Mesothelial cell of epicardium (in vitro differentiated cells): ENCODE results near the gene HOXB6. TPM values are rescaled to one million over a fixed set of nuclear protein-coding genes. Genes with fewer than 3 reads are reported as not detected.

Source experiments
- DNase-seq, 2 experiments: peaks; one replicate each; pipeline ENCODE4 v3.0.0; 2021; ENCODE audit warnings: low spot score in 2 of 2; ENCODE audit not compliant: unreplicated experiment in 2 of 2
- H3K27ac Mint-ChIP-seq: 2 replicates; pipeline ENCODE4 v1.8.0; 2021; ENCODE audit warnings: mixed read lengths
- H3K27me3 Mint-ChIP-seq: 2 replicates; pipeline ENCODE4 v1.8.0; 2021; ENCODE audit warnings: low read depth, mixed read lengths
- H3K36me3 Mint-ChIP-seq: 2 replicates; pipeline ENCODE4 v1.8.0; 2021; ENCODE audit warnings: mixed read lengths
- H3K4me1 Mint-ChIP-seq: 2 replicates; pipeline ENCODE4 v1.8.0; 2021; ENCODE audit warnings: mixed read lengths
- H3K4me3 Mint-ChIP-seq: 2 replicates; pipeline ENCODE4 v1.8.0; 2021; ENCODE audit warnings: mild to moderate bottlenecking, moderate library complexity, mixed read lengths
- H3K9me3 Mint-ChIP-seq: 2 replicates; pipeline ENCODE4 v1.8.0; 2021; ENCODE audit warnings: mixed read lengths
- total RNA-seq: library from RNA; stranded (reverse); gene quantifications from 3 replicates; pipeline ENCODE4 v1.2.1, GENCODE V29; 2021
- TF ChIP-seq, protein P1 (sequence below): fragments of 200-600 bp; sonication (generic); IDR thresholded peaks from one replicate; pipeline ENCODE4 v1.5.0; 2021; ENCODE audit warnings: antibody characterized with exemption; ENCODE audit not compliant: unreplicated experiment

Gene HOXB6
- total RNA-seq, 1 donor from 2014 or later: 59.7 TPM

DNA sequence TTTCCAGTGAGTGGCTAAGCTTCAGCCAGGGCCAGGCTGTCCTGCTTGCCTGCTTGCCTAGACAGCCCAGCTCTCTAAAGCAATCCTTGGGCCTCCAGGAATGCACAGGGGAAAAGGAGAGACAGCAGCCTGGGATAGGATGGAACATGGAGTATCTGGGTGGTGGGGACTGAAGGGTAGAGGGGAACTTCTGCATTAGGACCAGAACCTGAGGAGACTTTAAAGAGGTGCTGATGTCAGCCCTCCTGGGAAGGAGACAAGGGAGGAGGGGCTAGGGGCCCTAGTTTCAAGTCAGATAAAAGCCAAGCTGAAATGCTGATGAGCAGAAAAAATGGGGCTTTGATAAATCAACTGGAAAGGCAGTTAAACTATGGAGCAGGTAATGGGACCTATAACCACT, 4.2 kb upstream of the HOXB6 start:
- peak overlapping the region; percentile 87 for H3K4me3 Mint-ChIP-seq
- peaks cover 21% of the 10 kb centered on the region for H3K36me3 Mint-ChIP-seq
- peak overlapping the region; percentile 100 for H3K27ac Mint-ChIP-seq
- TF ChIP-seq, protein P1, sequence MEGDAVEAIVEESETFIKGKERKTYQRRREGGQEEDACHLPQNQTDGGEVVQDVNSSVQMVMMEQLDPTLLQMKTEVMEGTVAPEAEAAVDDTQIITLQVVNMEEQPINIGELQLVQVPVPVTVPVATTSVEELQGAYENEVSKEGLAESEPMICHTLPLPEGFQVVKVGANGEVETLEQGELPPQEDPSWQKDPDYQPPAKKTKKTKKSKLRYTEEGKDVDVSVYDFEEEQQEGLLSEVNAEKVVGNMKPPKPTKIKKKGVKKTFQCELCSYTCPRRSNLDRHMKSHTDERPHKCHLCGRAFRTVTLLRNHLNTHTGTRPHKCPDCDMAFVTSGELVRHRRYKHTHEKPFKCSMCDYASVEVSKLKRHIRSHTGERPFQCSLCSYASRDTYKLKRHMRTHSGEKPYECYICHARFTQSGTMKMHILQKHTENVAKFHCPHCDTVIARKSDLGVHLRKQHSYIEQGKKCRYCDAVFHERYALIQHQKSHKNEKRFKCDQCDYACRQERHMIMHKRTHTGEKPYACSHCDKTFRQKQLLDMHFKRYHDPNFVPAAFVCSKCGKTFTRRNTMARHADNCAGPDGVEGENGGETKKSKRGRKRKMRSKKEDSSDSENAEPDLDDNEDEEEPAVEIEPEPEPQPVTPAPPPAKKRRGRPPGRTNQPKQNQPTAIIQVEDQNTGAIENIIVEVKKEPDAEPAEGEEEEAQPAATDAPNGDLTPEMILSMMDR: no peak
- no peaks in the 10 kb centered on the region for H3K9me3 Mint-ChIP-seq
- H3K4me1 Mint-ChIP-seq: peaks cover 67% of the 10 kb centered on the region
- no peak for DNase-seq
- no peaks in the 10 kb centered on the region for H3K27me3 Mint-ChIP-seq

DNA sequence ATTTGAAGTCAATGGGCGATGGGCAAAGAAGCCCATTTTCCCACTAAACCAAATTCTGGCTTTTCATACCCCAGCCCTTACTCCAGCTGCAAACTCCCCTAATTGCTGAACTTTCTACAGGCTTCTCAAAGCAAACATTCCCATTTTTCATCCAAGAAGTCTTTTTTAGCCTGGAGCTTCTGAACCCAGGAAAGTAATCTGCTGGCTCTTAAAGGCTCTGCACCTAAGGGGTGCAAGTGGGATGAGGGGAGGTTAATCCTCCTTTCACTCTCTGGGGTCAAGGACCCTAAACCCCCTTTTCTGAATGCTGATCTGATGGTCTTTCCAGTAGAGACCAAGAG, 3.7 kb upstream of the HOXB6 start:
- Mint-ChIP-seq H3K4me3 (peak overlapping the region; percentile 87), H3K27me3 (no peaks in the 10 kb centered on the region), H3K36me3 (peaks cover 21% of the 10 kb centered on the region), H3K27ac (peak overlapping the region; percentile 100), H3K9me3 (no peaks in the 10 kb centered on the region), H3K4me1 (peaks cover 71% of the 10 kb centered on the region)
- TF ChIP-seq, protein P1: no peak
- no peak for DNase-seq

DNA sequence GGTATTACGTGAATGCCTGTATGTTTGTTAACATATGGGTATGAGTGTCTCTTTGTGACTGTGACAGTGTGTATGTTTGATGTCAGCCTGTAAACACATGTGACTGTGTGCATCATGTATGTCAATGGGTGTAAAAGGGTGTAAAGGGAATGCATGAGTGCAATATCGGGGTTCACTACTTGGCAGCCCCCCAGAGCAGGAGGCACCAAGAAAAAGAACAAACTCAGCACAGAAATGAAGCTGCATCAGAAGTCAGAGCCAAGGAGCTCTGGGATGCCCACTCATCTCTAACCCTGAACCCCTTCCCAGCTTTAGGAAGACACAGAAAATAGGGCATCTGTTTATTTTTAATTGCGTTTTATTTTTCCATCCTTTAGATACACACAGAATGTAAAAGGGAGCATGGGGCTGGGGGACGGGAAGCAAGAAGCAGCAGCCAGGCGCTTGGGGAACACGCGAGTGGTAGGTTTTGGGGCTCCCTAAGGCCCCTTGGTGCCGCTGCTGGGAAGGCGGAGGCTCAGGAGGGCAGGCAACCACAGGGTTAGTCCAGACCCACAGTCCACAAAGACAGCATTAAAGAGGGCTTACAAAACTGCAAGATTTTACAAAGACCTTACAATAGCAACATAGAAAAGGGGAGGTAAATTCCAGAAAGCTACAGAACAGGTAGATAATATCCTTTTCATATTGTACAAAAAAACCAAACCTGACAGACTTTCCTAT, 2.3 kb upstream of the HOXB6 start:
- no peaks in the 10 kb centered on the region for H3K27me3 Mint-ChIP-seq
- no peaks in the 10 kb centered on the region for H3K9me3 Mint-ChIP-seq
- H3K27ac Mint-ChIP-seq: peak overlapping the region; percentile 100
- TF ChIP-seq, protein P1: no peak
- H3K4me1 Mint-ChIP-seq: peaks cover 77% of the 10 kb centered on the region
- H3K4me3 Mint-ChIP-seq: peak overlapping the region; percentile 90
- no peak for DNase-seq
- H3K36me3 Mint-ChIP-seq: peaks cover 18% of the 10 kb centered on the region

DNA sequence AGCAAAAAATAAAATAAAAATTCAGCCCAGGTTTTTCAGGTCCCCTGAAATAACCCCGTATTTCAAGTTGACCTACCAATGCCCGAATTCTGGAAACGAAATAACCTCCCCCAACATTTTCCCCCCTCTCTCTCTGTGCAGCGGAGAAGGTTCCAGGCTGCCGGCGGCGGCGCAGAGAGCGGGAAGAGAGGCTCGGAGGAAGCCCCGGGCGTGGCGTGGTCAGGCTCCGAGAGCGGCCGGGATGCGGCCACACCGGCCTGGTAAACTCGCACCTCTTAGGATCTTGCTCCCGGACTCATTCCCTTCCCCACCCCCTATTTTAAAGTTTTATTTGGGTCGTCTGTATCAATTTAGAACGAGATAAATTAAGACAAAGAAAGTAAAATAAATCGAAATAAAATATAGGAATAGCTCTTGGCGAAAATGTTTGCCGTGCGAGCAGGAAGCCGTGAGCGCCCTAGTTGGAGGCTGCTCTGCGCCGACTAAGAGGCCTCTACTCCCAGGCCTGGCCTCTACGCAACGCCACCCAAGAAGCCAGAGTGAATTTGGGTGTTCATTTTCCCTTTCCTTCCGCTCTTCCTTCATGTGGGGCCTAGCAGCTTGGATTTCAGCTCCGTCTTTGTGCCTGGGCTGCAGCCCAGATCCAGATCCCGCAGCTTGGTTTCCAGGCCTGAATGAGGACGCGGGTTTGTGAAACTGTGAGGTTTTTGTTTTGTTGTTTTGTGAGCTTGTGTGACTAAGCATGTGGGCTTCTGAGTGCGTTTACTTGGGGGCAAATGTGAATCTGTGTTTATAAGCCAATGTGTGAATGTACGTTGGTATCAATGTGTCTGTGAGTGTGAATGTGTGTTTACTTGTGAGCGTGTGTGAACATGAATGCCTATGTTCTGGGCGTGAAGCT, 1.5 kb upstream of the HOXB6 start:
- peak overlapping the region; percentile 90 for H3K4me3 Mint-ChIP-seq
- H3K9me3 Mint-ChIP-seq: no peaks in the 10 kb centered on the region
- H3K36me3 Mint-ChIP-seq: peaks cover 18% of the 10 kb centered on the region
- TF ChIP-seq, protein P1: no peak
- H3K4me1 Mint-ChIP-seq: peaks cover 79% of the 10 kb centered on the region
- no peaks in the 10 kb centered on the region for H3K27me3 Mint-ChIP-seq
- peak overlapping the region; percentile 100 for H3K27ac Mint-ChIP-seq
- no peak for DNase-seq

DNA sequence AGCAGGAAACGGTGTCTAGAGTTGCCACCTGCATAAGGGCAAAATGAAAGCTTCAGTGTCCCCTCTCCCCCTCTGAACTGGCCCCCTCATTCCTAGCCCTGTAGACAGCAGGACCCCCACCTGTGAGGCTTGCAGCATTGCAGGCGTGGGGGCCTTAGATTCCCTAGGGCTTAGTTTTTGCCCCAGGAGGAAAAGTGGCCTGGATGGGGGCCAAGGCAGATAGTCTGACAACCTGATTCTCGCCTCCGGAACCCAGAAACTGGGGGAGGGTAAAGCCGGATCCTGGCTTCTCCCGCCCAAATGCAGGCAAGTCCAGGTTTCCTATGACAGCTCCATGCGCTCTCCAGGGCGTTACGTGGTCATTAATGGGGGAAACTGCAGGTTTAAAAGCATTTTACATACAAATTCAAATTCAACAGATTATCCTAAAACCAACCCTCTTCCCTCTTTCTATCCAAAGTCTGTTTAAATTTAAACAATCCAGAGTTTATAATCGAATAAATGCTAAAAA, 678 bp upstream of the HOXB6 start:
- H3K4me1 Mint-ChIP-seq: peaks cover 83% of the 10 kb centered on the region
- H3K4me3 Mint-ChIP-seq: peak overlapping the region; percentile 90
- peak overlapping the region; percentile 100 for H3K27ac Mint-ChIP-seq
- H3K9me3 Mint-ChIP-seq: no peaks in the 10 kb centered on the region
- TF ChIP-seq, protein P1: no peak
- no peaks in the 10 kb centered on the region for H3K27me3 Mint-ChIP-seq
- peaks cover 18% of the 10 kb centered on the region for H3K36me3 Mint-ChIP-seq
- no peak for DNase-seq
